NCI-H82 treated with DMSO at 0.1 percent for 48 hours (cell line): ENCODE results near the gene GABARAPL1.
"Not testable (repeated sequence)": the region's sequence is repeated elsewhere in the genome, so short reads cannot be mapped to it uniquely, and the experiment has no call there.

Experiments
- DNase-seq: peaks from one replicate; lab custom pipeline; 2025; ENCODE audit not compliant: unreplicated experiment; lab: John Stamatoyannopoulos, UW

GABARAPL1 gene

GRCh38 chr12:10212739-10213131 lies at the start of gene GABARAPL1:
Gene GABARAPL1 (plus strand): TSS chr12:10212877. CDS start chr12:10213130, 253 bp downstream.
- peak; percentile 73 for DNase-seq

DNA sequence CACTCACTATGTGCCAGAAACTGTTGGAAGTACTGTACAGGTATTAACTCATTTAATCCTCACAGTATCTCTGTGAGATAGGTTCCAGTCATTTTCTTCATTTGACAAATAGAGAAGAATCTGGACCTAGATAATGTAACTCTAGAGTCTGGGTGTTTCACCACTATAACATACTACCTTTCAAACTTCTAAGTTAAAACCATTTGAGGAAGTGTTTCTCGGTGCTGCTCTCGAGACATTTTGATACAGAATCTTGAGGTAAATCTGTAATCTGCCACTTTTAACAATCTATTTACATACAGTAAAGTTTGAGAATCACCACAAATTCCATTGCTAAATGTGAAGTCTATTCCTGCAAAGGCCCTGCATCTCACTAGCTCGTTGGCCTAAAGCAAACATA lies 49.6 kb upstream of the GABARAPL1 start:
- no peak for DNase-seq

DNA sequence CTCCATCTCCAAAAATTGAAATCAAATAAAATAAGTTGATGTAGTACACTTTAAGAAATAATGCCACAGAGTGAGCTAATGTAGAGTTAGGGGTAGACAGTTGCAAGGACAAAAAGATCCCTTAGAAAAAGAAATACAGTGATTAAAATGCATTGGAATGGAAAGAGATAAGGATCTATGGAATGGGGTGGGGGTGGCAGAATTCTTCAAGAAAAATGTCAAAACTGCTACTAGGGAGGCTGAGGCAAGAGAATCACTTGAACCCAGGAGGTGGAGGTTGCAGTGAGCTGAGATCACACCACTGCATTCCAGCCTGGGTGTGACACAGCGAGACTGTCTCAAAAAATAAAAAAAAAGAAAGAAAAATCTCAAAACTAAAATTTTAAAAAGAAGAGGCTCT lies 47.3 kb upstream of the GABARAPL1 start:
- no peak for DNase-seq

GRCh38 chr12:10167599-10167998 lies 45.1 kb upstream of the GABARAPL1 start:
- DNase-seq: no peak

DNA sequence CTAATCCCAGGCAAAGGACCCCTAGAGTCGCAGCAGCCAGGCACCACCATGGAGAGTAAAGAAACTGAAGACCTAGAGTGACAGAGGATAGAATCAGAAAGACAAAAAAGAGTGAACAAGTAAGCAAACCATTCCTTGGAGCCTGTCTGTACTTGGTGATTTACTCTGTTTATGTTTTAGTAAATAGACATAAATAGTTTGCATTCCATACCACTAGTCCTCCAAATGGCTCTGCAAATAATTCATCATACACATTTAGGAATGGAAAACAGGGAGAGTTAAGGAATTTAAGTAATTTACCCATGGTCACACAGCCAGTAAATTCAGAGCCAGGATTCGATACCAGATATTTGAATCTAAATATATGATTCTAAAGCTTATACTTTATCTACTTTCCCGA lies 43.6 kb upstream of the GABARAPL1 start:
- no peak for DNase-seq

GRCh38 chr12:10170216-10170615 lies 42.5 kb upstream of the GABARAPL1 start:
- no peak for DNase-seq

DNA sequence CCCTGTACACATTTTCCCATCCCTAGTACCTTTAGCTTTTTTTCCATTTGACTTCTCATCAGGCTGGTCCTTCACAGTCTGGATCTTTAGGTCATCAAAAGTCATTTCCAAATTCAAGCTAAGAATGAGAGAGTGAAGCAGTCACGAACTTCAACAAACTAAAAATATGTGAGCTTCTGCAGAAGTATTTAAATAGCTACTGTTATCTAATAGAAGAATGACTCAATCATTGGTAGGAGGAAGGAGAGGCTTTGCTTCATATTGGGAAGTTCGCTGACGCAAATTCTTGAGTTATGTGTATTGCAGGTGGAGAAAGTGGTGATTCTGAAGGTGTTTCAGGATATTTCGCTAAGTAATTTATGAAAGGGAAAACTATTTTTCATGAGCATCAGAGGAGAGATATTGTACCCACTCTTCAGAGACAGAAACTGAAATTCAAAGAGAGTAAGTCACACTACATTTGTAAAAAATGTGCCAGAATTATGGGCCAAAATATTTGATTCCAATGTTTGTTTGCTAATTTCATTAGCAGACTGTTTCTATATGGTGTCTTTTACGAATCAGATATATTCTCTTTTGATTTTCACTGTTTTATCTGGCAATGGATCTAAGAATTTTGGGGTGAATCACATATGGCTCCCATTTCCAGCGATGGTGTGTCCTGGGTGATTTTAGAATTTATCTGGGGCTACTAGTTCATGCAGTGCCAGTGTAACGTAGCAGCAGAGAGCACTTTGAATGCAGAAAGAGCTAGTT lies 40.5 kb upstream of the GABARAPL1 start, which contains the start of gene OLR1:
Gene OLR1 (minus strand): TSS at position 160 of the 756 bp plus-strand sequence. CDS start 55 bp downstream, at position 105.
- no peak for DNase-seq

GRCh38 chr12:10174986-10175614 lies 37.6 kb upstream of the GABARAPL1 start:
- DNase-seq: no peak

DNA sequence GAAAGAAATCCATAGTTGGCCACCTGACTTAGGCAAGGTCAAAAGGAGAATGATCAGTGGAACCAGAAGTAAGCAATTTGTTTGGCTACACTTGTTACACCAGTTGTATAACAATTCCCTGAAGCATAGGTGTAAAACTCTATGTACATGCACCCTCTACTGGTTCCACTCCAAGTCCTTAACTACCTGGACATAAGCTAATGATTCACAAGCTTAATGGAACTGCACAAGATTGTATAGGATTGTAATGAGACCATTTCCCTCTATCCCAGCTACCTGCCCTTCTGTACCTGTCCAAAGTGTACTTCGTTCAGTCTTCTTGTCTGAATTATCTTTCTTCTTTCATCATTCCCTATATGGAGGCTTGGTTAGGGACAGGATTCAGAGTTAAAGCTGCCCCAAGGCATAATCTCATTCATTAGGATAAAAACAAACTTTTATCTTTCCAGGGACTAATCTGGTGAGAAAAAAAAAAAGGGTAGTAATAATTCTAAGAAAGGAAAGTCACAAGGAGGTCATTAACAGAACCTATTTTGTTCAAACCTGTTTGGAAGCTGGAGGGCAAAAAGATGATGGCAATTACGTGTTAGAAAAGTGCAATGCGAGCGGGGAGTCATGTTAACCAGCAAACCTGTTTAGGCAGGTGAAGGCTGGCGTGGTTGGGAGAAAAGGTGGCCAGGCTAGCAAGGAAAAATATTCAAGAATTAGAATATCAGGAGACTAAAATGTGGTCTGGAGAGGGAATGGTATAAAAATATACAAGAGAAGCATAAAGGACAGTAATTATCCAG lies 36.6 kb upstream of the GABARAPL1 start:
- no peak for DNase-seq

GRCh38 chr12:10178821-10179220 lies 33.9 kb upstream of the GABARAPL1 start, which contains the start of gene TMEM52B:
Gene TMEM52B (plus strand): TSS chr12:10179032. CDS start chr12:10179575, 543 bp downstream.
- no peak for DNase-seq

DNA sequence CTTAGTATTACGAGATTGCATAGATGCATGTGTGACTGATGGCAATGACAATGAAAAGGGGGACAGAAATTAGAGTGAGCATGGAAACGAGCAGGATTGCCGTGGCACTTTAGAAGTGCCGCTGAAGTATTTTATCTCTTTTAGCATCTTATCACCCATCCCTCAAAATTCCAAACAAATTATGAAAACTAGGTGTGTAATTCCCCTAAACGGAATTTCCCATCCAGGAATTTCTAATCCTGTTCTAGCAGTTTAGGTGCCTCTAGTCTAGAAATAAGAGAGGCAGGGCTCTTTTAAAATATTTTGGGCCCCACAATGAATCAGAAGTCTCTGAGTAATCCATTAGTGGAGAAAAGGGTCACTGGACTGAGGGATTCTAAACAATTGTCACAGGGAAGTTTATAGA lies 32.9 kb upstream of the GABARAPL1 start:
- DNase-seq: no peak

DNA sequence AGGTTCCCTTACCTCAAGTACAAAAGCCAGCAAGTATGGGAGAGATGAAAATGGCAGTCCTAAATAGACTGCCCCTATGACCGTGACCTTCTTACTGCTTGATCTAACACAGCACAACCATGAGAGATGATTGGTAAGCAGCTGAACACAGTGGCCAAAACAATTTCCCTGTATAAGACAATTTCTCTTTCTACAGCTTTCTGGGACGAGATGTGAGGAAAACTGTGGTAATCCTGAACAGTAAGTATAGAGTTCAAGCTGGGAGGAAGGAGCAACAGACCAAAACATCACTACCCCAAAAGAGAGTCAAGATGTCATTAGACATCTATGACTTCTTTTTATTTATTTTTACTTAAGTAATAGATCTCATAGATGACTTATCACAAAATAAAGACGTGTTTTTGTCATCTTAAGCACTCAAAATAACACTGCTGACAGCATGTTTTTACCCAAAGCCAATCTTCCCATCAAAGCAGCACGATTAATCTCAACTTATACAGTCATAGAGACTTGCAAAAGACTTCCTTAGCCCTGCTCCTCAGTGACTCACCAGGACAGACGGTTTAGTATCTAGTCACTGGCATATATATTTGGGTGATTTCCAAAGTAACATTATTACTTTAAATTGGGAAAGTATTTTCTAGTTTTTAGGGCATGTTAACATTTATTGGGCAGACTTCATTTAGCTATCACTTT lies 30.2 kb upstream of the GABARAPL1 start:
- DNase-seq: no peak

DNA sequence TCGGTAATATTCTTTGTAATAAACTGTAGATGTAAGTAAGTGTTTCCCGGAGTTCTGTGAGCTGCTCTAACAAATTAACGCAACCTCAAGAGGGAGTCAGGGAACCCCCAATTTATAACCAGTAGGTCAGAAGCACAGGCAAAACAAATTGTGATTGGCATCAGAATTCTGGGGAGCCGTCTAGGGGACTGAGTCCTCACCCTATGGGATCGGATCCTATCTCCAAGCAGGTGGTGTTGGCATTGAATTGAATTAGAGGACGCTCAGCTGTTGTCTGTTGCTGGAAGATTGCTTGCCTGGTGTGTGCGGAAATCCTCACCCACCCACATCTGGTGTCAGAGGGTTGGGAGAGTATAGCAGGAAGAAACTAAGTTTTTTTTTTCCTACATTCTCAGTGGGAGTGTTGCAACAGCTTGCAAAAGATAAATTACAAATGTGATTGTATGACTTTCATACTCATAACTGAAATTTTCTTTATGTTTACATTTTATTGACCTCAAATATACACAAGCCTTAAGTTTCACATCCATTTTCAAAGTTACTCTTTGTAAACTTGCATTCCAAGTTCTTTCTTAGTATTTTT lies 28.3 kb upstream of the GABARAPL1 start:
- DNase-seq: no peak

DNA sequence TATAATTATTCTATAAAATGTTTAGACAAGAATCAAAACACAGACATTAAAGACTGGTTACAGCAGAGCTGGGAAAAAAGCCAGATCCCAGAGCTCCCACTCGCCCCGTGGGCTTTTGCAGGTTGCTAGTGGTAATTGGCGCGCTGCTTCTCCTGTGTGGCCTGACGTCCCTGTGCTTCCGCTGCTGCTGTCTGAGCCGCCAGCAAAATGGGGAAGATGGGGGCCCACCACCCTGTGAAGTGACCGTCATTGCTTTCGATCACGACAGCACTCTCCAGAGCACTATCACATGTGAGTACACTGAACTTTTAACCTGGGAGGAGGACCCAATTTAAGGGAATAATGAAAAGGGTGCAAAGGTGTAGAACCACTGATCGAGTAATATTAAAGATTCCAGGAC lies 26.4 kb upstream of the GABARAPL1 start:
- no peak for DNase-seq

DNA sequence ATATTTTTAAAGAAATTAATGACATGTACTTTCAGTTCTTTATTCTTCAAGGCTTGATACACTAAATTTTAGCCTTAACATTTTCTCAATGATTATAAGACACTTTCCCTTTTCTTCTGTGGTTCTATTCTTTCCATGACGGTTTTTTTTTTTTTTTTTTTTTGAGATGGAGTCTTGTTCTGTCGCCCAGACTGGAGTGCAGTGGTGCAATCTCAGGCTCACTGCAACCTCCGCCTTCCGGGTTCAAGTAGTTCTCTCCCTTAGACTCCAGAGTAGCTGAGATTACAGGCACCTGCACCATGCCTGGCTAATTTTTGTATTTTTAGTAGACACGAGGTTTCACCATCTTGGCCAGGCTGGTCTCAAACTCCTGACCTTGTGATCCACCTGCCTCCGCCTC lies 25.7 kb upstream of the GABARAPL1 start:
- not testable (repeated sequence) for DNase-seq

DNA sequence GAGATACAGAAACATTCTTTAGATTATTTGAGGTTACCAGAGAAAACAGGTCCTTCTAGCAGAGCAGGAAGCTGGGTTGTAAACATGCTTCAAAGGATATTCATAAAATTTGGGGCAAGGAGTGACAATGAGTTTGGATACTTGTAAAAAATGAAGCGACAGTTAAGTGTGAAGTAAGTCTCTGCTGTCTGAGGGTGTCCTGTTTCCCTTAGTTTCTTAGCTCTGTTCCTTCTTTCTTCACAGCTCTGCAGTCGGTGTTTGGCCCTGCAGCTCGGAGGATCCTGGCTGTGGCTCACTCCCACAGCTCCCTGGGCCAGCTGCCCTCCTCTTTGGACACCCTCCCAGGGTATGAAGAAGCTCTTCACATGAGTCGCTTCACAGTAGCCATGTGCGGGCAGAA lies 23.0 kb upstream of the GABARAPL1 start:
- DNase-seq: no peak

GRCh38 chr12:10190558-10191388 lies 21.9 kb upstream of the GABARAPL1 start:
- DNase-seq: peak; percentile 36

DNA sequence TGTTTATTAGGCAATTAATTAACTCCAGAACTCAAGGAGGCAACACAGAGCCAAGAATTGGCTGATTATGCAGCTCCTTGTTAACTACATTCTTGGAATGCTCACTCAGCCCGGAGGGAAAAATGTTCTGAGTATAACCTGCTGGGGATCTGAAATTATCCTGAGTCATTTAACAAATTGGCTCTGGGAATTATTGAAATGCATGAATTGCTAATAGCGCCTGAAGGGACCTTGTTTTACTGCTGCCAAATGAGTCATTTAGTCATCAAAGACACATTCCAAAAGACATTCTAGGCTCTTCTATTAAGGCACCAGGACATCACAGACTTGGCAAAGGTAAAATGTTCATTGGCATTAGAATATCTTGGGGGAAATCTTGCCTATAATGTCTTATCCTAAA lies 20.8 kb upstream of the GABARAPL1 start:
- DNase-seq: no peak

DNA sequence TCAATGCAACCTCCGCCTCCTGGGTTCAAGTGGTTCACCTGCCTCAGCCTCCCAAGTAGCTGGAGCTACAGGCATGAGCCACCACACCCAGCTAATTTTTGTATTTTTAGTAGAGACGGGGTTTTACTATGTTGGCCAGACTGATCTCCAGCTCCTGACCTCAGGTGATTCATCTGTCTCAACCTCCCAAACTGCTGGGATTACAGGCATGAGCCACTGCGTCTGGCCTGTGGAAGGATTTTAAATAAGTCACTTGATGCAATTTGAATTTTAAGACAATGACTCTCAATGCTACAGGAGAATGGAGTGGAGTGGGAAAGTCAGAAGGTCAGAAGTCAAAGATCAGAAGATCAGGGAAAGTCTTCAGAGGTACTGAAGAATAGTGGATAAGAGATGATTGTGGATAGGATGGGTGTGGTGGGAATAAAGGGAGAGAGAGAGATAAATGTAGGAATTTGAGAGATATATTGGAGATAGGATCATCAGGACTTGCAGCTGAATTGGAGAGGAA lies 18.5 kb upstream of the GABARAPL1 start:
- no peak for DNase-seq

- DNase-seq: no peak
Measured at GRCh38 chr12:10196210-10196609, 16.5 kb upstream of the GABARAPL1 start.
